Retinal pigment epithelial cell (primary cell): ENCODE data around the gene UBE2H.

ENCODE experiments used
- DNase-seq: peaks from one replicate; pipeline ENCODE4 v3.0.0-alpha.2; 2010; ENCODE audit warnings: low read depth
- H3K4me3 ChIP-seq: 2 replicates; pipeline ENCODE4 v1.5.1; 2011; ENCODE audit warnings: mild to moderate bottlenecking, low read length, control low read depth, moderate library complexity
- TF ChIP-seq, protein P1 (sequence below): conservative IDR thresholded peaks from 2 replicates; pipeline ENCODE4 v1.5.1; 2011; ENCODE audit warnings: low read depth, low read length, control low read depth, inconsistent platforms

Gene UBE2H

DNA sequence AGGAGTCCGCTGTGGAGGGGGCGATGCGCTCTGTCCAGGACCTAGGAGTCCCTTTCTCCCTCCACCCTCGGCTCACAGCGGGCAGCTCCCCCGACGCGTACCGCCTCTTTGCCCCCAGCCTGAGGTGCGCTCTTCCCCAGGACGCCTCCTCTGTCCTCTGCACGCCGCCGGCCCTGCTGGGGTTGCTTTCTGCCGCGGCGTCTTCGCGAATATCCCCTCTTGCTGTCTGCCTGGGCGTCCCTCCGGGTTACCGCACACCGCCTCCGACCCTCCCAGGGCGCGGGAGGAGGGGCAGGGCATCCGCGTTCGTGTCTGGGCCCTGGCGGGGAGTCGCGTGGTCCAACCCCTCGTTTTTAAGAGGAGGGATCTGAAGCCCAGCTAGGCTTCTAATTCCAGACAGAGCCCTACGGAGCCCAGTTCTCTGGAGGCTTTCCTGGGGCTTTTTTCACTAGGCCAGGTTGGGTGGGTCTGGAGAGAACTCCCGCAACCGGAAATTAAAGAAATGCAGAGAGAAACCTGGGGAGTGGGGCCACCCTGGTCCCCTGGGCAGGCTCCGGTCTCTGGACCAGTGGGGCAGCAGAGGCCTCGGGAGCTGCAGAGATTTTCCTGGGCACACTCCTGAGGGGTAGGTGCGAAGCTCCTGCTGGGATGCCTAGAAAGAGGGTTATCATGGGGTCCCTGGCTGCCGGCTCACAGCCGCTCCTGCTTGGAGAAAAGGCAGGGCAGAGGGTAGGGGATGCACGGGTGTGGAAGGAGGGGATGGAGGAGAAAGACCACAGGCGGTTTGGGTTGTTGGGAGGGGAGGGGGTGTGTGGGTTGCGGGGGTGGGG lies 166.9 kb downstream of the UBE2H start:
- no peak overlapping the region for H3K4me3 ChIP-seq
- DNase-seq = no peak
- TF ChIP-seq, protein P1, sequence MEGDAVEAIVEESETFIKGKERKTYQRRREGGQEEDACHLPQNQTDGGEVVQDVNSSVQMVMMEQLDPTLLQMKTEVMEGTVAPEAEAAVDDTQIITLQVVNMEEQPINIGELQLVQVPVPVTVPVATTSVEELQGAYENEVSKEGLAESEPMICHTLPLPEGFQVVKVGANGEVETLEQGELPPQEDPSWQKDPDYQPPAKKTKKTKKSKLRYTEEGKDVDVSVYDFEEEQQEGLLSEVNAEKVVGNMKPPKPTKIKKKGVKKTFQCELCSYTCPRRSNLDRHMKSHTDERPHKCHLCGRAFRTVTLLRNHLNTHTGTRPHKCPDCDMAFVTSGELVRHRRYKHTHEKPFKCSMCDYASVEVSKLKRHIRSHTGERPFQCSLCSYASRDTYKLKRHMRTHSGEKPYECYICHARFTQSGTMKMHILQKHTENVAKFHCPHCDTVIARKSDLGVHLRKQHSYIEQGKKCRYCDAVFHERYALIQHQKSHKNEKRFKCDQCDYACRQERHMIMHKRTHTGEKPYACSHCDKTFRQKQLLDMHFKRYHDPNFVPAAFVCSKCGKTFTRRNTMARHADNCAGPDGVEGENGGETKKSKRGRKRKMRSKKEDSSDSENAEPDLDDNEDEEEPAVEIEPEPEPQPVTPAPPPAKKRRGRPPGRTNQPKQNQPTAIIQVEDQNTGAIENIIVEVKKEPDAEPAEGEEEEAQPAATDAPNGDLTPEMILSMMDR = no peak

DNA sequence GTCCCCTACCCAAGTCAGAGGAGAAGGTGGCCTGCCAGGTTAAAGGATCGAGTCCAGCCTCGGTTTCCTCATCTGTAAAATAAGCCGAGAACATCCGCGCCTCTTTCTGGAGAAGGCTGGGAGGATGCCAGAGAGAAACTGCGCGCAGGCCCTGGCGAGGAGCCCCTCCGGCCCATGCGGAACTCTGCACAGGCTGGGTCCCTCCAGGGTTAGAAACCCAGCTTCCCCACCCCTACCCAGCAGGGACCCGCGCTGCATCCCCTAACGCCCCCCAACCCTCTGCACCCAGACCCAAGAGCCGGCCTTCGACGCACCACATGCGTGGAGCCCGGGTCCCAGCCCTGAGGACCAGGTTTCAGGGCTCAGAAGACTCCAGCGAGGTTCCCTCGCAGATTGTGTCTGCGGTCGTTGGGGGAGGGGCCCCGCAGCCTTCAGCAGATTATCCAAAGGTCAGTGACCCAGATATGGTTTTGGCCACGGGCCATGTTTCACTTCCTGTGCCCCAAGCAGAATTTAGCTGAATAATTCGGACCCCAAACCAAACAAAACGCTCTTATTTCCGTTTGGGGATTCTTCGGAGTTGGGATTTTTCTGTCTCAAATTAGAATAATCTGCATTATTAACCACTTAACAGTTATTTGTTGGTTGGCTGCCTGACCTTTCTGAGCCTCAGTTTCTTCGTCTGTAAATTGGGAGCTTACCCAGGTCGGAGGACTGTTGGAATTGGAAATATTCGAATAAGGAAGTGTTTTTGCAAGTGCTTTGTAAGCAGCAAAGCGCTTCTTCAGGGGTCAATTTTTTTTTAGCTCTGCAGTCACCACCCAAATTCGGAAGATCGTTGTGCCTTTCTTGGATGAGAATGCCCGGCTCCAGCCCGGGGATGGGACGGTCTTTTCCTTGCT lies 167.7 kb downstream of the UBE2H start:
- TF ChIP-seq, protein P1 = no peak
- H3K4me3 ChIP-seq = no peak overlapping the region

DNA sequence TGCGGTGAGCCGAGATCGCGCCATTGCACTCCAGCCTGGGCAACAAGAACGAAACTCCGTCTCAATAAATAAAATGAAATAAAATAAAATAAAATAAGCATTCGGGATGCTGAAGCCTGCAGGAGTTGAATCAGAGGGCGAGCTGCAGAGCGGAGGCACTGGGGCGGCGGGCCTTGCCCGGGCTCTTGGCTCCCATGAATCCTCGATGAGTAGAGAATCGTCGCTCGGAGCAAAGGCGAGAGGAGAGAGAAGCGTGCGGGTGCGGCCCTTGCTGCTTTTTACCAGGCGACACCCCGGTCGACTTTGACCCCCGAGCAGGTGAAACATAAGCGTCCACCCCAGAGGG lies 168.3 kb downstream of the UBE2H start:
- no peak for DNase-seq
- no peak overlapping the region for H3K4me3 ChIP-seq
- TF ChIP-seq, protein P1 = no peak

More for the DNA sequence above, 167.7 kb downstream of the UBE2H start:
- DNase-seq = no peak

DNA sequence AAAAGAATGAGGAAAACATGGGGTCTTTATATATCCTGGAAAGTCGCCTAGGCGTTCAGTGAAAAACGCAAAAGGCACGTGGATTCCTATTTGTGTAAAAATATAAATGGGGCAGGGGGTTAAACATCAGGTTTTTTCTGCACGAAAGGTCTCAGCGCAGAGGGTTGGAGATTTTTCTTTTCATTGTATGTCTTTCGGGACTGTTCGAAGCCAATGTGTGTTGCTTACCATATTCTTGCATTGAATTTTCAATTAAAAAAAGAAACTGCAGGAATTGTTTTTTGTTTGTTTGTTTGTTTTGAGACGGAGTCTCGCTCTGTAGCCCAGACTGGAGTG lies 169.2 kb downstream of the UBE2H start:
- no peak overlapping the region for H3K4me3 ChIP-seq
- TF ChIP-seq, protein P1 = no peak
- no peak for DNase-seq

DNA sequence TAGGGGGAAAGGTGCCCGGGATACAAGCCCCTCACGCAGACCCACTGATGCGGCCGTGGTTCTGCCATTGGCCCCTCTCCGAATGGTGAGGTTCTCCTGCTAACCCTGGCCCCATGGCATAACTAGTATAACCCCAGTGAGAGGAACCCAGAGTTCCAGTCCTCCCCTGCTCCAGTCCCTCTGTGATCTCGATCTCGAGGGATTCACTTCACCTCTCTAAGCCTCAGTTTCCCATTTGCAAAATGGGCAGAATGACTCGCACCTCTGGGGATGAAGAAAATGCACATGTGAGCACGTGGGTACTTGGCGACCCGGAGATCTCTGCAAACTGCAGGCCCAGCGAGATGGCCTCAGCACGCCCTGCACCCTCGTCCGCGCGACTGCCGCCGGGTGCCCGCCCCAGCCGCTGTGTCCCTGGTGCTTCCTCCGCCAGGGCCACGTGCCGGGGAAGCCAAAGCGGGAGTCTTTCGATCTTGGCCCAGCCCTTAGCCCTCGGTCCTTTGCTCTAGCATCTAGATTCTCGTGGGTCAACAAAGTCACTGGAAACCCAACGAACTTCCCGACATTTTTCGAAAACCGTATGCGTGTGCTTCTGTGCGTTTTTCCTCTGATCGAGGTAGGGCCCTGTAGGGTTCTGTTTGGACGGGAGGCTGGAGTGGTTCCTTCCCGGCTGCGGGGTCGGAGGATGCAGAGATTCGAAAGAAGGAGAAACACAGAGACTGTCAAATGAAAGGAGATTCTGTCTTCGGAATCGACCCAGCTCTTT lies 169.8 kb downstream of the UBE2H start:
- no peak overlapping the region for H3K4me3 ChIP-seq
- TF ChIP-seq, protein P1 = no peak
- no peak for DNase-seq

DNA sequence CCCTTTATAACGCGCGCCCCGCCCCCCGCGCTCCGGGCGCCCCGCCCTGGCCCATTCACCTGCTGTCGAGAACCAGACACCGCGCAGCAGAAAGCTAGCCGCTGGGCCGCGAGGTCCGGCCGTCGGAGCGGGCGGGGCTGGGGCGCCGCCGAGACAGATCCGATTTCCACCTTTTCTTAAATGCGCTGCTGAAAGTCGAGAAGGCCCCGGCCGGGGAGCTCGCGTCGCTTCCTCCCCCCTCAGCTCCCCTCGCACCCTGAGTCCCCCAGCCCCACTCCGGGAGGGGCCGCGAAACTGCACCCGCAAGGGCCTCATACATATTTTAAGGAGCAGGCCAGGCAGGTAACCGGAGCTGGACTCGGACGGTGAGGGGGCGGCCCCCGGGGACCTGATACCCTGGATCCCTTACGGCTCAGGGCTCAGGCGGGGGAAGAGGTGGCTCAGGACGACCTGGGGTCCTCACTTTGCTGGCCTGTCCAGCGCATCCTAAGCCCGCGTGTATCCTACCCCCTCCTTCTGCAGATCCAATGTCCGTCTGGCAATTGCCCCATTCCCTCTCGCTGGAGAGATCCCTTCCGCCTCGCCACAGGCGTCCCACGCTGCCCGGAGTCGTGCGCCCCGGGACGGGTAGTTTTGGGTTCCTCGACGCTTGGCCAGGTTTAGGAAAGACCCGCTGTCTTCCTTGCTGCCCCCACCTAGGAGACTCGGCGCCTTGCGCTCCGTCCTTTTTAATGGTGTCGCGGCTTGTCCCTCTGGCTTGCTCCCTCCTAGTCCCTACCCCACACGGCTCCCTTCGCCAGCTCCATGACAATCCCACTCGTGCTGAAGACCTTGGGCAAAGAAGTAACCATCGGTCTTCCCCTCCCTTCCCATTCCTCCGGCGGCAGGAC lies 170.6 kb downstream of the UBE2H start:
- no peak overlapping the region for H3K4me3 ChIP-seq
- DNase-seq = no peak

More for the DNA sequence above, 170.6 kb downstream of the UBE2H start:
- TF ChIP-seq, protein P1 = no peak
